GM18868 (cell line): ENCODE results near the gene SDK2.
A peak's percentile ranks its signal among the peaks of the same experiment; 100 is the strongest.

Experiments used
- ATAC-seq: cut with Tn5 transposase; IDR thresholded peaks from one replicate; pipeline ENCODE4 v1.9.1; 2021; ENCODE audit warnings: mild to moderate bottlenecking, moderate library complexity; ENCODE audit not compliant: unreplicated experiment

The SDK2 gene

DNA sequence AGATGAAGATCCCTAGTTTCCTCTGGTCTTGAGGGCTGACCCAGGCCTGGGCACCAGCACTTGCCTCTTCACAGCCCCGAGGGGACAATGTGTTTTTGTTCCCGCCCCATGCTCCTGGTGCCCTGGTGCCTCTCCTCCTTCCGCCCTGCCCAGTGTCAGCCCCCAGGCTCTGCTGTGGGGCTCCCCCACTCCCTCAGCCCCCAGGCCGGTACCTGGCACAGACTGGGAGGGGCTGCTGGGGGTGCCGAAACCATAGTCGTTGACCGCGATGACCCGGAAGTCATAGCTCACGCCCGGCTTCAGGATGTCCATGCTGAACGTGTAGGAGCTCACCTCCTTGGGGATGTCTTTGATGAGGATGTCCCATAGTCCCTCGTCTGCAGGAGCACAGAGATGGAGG lies 292.0 kb downstream of the SDK2 start:
- ATAC-seq = no peak

DNA sequence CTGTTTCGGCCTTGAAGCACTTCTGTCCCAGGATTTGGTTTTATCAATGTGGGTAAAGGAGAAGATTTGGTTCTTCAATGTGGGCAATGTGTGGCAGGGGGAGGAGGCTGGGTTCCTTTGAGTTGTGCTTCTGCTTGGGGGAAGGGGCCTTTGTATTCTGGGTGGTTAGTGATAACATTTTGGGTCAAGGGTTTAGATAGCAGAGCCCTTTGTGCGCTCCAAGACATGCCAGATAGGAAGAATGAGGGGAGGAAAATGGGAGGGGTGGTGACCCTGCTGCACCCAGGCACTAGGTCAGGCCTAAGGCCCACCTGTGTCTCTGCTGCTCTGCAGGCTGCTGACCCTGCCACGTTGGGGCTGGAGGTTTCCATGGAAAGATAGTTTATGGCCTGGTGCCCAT lies 292.5 kb downstream of the SDK2 start:
- ATAC-seq = no peak

DNA sequence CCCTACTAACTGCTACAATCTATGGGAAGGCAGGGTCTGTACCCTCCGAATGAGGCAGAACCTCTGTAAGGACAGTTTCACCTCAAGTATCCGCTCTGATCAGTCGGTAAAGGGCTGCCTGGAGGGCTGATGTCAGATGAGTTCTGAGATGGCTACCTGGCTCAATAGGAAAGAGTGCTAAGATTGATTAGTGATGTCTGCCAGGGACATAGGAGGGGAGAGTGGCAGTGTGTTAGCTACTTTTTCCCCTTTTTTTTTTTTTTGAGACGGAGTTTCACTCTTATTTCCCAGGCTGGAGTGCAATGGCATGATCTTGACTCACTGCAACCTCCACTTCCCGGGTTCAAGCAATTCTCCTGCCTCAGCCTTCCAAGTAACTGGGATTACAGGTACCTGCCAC lies 293.4 kb downstream of the SDK2 start:
- no peak for ATAC-seq

DNA sequence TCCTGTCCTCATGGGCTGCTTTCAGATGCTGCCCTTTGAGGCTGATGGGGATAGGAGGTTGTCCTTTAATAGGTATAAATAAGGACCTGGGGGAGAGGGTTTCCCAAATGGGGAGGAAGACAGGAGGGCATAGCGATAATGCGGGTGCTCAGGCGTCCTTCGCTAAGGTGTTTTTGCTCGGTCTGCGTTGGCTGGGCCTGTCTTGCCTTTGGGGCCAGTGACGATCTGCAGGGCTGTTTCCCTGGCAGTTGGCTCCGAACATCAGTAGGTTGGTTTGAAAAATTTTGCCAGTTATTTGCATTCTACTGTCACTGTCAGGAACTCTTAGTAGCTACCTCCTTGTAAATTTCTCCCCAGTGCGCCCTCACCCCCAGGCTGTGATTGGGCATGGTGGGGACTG lies 294.6 kb downstream of the SDK2 start:
- no peak for ATAC-seq

DNA sequence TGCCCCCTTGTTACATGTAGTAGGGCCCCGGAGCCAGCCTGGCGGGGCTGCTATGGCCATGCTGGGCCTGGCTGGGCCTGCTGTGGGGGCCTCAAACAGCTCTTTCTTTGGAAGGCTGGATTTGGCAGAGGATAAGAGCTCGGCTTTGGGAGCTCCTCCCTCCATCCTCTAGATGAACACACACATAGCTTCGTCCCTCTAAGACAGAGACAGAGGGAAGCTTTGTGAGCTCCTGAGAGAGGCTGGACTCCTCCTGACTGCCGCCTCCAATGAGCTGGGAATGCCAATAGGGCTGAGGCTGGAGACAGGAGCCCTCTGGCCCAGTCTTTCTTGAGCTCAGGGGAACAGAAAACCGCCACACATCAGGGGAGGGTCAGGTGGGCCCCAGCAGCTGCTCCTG lies 295.1 kb downstream of the SDK2 start:
- no peak for ATAC-seq

DNA sequence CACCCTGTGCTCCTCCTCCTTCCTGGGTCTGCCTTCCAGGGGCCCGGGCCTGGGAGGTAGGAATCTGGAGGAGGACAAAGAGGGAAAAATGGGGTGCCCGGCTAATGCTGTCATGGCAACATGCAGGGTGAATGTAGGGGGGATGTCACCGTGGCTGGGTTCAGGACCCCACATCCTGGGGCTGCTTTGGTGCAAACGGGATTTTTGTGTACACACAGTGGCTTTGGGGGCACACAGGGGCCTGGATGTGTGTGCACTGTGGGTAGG lies 295.5 kb downstream of the SDK2 start:
- no peak for ATAC-seq

DNA sequence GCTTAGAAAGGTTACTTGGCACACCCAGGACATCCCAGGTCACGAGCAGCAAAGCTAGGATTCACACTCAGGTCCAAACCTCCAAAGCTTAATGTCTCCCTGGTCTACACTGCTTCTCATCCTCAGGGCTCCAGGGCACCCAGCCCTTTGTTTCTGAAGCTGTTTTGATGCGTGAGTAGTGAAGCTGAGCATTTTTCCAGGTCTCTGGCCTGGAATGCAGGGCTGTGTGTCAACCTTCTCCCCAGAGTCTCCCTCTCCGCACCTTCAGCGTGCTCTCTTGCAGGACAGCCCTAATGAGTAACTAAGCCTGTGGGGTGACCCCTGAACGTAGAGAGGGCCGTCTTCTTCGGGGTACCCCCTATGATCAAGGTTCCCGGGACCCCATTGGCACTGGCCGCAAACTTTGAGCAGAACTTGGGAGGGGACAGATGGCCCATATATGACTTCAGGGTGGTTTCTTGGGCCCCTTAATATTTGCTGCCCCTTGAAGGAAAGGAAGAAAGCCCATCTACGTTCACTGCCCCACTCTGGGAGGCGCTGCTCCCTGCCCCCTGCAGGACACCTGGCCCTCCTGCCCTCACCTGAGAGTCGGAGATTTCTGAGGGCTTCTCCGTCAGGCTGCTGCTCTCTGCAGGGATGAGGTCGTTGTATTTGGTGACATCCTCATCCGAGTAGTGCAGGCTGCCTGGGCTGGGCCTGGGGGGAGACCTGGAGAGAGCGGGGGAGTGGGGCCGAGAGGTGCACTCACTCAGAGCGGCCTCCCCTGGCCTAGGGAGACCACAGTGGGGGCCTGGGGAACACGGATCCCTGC lies 296.0 kb downstream of the SDK2 start:
- ATAC-seq = no peak

DNA sequence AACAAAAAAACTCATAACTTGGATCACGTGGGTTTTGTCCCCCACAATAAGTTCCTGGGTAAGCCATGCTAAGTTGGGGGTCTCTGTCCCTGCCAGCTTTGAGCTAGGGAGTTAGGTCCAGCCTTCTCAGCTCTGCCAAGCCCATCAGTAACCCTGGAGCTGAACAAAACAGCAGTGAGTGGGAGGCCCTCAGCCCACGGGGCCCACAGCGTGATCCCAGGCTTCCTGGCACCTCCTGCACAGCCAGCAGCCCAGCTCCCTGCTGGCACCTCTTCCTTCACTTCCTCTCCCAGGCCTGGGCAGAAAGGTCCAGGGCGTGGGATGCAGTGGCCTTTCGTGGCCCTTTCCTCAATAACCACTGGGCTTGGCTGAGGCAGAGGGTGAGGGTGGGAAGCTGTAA lies 296.9 kb downstream of the SDK2 start:
- ATAC-seq = no peak

DNA sequence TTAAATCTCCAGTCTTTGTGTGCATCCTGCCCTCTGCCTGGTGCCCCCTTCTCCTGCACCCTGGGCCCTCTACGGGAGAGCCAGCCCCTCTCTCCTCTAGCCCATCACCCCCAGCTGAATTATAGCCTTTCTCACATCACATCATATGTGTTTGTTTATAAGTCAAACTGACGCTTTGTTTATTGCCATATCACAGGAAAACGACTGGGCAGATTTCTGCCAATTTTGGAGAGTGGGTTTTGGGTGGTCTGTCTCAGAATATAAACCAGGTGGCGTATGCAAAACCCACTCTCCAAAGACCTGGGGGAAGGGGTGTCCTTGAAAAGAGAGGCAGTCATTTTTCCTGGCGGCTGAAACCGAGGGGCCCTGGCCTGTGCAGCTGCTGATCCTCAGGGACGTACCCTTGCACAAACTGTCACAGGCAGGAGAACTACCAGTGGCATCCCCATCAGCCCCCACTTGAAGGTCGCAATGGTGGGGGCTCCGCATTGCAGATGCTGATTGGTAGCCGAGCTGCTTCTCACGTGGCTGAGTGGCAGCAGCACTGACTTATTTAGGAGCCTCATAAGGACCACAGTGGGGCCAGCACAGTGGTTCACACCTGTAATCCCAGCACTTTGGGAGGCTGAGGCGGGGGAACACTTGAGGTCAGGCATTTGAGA lies 297.6 kb downstream of the SDK2 start:
- ATAC-seq = no peak

DNA sequence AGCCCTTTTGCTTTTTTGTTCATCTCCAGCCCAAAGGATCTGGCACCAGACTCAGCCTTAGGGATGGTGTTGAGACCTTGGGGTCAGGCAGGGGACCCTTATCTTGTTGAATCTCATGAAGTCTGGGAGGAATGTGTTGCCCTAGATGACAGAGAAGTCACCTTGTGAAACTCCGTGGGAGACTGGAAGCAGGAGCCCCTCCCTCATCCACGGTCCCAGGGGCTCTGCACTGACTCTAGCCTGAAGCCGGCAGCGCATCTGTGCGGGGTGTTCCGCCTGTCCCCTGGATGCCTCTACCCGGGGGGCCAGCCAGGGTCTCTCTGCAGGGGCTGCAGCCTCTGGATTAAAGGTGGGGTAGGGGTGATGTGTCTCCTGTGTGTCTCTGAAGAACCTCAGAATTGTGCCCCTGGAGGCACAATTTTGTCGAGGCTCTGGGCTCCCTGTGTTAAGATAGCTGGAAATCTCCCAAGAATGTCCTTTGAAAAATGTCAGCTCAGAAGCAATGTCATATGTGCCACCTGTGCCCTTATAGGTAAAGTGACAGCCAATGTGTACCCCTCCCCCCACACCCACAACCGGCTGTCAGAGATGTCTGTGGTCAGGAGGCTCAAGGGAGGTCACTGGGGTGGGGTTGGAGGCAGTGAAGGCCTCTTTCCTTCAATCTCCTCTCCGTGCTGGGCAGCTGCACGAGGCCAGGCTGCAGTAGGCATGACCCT lies 300.3 kb downstream of the SDK2 start:
- no peak for ATAC-seq

DNA sequence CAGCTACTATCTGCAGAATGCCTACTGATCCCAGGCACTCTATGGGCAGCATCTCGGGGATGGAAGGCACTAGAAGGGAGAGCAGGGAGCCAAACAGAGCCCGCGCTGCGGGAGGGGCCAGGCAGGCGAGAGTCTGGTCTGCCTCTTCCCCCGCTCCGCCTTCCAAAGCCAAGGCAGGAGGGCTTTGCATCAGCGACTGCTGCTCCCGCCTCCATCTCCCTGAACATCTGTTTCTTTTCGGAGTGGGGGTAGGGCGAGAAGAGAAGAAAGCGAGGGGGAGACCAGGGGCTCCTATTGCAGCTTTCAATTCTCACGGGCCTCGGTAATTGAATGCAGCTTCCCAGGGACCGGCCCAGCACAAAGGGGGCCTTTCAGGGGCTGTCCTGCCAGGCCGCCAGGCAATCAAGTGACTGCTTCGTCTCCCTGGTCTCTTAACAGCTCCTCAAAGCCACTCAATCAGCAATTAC lies 301.0 kb downstream of the SDK2 start:
- ATAC-seq = no peak

DNA sequence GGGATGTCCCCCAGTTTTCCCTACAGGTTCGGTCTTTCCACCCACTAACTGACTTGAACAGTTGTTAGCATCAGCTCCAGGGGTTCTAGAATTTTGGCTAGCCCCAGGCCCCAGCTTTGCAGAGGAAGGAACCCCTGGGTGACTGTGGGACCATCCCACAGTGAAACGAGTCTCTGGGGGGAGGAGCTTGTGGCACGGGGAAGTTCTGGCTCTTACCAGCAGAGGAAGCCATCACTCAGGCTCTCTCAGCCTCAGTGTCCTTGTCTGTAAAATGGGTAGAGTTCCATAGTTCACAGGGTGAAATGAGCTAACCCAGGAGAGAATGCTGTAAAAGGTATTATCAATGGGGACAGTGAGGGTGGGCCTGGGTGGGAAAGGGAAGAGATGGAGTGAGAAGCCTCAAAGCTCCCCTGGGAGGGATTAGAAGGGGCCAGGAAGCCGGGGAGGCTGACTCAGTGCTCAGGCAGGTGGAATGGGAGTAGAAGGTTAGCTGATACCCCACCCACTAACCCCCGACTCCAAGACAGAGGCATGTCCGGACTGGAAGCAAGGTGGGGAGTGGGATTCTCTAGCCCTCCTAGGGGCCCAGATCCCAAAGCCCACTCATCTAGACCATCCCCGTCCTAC lies 301.6 kb downstream of the SDK2 start:
- ATAC-seq = peak; percentile 28

DNA sequence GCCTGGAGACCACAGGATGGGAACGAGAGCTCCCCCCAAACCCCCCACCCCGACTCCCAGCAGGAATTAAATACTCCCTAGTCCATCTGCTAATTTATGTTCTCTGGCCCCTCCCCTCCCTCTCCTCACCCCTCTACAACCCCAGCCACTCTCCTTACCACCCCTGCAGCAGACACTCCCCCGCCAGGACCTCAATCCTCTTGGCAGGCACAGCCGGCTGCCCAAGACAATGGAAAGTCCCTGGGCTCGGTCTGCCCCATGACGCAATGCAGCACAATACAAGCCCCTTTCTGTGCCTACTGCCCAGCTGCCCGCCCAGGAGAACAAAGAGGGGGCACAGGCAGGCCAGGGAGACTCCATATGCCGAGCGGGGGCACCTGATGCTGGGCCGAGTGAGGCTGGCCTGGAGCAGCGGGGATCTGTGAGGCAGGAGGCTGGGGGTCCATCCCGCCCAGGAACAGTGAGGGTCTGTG lies 302.2 kb downstream of the SDK2 start:
- ATAC-seq = peak; percentile 70

DNA sequence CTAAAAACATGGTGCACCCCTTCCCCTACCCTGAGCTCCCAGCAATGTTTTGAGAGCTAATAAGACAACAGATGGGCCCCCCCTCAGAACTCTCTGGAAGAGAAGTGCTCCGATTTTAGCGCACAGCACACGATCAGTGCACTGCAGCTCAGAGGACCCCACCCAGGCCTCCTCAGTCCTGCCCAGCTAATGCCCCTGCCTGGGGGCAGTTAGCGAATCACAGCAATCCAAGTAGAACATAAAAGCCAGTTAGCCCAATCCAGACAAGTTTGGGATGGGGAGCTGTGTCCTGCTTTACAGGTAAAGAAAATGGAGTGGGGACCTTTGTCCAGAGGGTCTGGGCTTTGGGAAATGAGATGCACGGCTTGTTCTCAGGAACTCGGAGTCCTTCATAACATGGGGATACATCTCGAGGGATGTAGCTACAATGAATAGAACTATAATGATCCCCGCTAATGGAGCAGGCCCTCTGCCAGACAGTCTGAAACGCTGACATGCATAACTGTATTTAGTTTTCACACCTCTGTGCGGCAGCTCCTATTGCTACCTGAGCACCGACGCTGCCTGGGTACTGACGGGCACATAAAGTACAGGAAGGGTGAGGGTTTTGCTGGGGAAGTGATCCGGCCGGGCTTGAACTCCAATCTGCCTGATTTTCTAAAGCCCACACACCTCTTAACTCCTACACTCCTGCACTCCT lies 302.7 kb downstream of the SDK2 start:
- ATAC-seq = no peak

DNA sequence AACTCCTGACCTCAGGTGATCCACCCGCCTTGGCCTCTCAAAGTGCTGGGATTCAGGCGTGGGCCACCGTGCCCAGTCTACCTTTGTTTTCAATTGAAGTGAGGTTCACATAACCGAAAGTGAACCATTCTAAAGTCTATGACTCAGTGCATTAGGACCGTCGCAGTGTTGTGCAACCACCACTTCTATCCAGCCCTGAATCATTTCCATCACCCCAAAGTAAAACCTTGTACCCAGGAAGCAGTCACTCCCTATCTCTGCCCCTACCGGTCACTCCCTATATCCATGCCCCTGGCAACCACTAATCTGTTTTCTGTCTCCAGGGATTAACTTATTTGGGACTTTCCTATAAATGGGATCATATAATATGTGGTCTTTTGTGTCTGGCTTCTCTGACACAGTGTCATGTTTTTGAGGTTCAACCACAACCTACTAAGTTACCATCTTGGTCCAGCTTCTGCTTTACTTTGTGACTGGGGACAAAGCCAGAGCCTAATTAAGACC lies 304.1 kb downstream of the SDK2 start:
- peak; percentile 54 for ATAC-seq

DNA sequence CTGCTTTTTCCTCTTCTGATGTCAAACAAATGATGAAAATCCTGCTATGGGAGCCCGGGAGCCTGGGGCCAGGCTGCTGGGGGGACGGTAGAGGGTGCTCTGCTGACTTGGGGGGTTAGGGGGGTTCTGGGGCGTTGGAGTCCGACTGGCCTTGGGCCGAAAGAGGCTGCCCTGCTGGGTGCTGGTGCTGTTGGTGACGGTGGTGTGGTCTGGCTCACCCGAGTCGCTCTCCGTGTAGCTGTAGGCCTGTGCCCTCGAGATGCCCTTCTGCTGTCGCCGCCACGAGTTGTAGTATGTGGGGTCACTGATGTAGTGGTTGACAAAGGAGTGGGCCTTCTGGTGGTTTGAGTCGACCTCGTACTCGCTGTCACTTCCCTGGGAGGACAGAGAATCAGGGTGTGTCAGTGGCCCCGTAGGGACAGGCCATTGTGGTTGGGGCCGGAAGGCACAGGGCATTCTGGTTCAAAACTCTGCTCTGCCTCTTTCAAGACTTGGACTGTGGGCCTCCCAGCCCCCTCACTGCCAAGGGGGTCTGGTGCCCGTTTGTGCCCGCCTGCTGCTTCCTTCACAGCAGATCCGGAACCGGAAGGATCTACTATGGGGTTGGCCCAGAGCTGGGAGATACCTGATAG lies 305.6 kb downstream of the SDK2 start:
- ATAC-seq = no peak

DNA sequence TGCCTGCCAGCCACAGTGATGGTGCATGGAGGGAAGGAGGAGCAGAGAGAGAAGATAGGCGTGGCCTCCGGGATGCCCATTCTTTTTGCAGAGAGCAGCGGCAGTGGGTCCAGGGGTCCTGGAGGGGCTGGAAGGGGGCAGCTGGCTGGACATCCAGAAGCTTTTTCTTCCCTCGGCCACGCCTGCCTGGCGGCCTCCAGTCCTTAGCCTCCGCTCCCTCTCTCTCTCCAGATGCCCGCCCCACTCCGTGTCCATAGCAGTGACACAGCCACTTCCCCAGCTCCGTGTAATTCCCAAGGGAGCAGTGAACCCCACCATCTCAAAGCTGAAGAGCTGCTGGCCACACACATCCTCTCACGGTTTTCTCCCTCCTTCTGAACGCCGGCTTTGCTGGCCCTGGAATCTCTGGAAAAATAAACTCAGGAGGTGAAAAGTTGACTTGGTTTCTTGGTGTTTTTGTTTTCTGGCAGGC lies 306.2 kb downstream of the SDK2 start:
- ATAC-seq = no peak

DNA sequence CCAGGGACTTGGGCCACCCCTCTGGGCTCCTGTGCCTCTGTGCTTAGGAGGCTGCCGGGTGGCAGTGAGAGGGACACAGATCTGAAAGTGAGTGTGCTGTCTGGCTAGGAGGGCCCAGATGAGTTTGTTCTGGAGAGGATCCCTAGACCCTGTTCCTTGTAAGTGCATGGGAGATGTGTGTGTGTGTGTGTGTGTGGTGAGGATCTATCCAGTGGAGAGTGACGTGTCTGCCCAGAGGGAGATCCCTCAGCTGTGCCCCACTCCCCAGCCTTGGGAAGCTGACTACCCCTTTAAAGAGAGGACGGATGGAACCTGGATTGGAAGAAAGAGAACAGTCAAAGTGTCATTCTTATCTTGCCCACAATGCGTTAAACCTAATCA lies 306.9 kb downstream of the SDK2 start:
- ATAC-seq = no peak

DNA sequence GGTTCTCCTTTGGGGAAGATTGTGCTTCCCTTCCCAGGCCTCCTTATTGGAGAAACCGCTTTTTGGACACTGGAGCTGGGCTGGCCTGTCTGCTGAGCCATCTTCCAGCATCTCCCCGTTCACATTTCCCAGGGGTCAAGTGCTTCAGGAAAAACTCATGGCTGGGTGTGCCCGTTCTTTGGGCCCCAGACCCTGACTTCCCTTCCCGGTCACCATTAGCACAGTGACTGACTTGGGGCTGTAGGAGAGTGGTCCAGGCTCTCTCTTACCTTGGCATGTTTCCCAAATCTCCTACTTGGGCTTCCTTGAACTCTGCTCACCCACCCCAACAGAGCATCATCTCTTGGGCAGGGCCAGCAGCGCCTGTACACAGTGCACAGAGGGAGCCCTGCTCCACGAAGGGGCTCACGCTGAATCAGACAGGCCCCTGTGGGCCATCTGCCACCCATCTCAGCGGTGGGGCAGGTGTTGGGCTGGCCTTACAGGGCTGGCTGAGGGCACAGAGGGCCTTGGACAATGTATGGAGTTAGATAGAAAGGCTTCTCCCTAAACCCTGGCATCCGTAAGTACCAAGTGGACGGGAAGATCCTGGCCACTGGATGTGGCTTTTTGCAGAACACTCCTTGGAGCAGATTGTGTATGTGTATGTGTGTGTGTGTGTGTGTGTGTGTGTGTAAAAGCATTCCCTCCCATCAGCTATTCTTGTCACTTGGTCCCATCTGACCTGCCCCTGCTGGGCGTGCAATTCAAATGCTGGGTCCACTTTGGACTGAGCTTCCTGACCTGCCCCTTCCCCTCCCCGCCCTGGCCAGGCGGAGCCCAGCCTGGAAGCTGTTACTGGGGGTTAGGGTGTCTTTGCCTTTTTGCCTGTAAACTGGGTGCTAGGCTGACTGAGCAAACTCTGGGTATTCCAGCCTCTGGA lies 307.6 kb downstream of the SDK2 start:
- no peak for ATAC-seq
